ENCODE results near the gene LYRM4. TPM values are rescaled to one million over a fixed set of nuclear protein-coding genes. Genes with fewer than 3 reads are reported as not detected.
A peak's percentile ranks its signal among the peaks of the same experiment; 100 is the strongest.

The LYRM4 gene
- total RNA-seq, 1 donor from 2014 or later = 20.4 TPM

- Histone ChIP-seq H3K36me3 (no peaks in the 10 kb centered on the region), H3K4me1 (no peaks in the 10 kb centered on the region), H3K9me3 (no peaks in the 10 kb centered on the region), H3K27me3 (no peaks in the 10 kb centered on the region), H3K4me3 (no peak overlapping the region), H3K27ac (no peak overlapping the region)
- peak; percentile 54 for TF ChIP-seq CTCF (IDR thresholded peaks at IDR 0.05)
- ATAC-seq = peak; percentile 94
- intact Hi-C loops (cut with DNase I) = no loop called here
- DNase-seq = peak; percentile 65
Measured at GRCh38 chr6:5302995-5303622, 42.4 kb upstream of the LYRM4 start.

- intact Hi-C loops (cut with DNase I) = no loop called here
- no peaks in the 10 kb centered on the region for H3K27me3 ChIP-seq
- no peak for TF ChIP-seq CTCF (IDR thresholded peaks at IDR 0.05)
- ATAC-seq (no peak), DNase-seq (no peak)
- no peaks in the 10 kb centered on the region for H3K9me3 ChIP-seq
- H3K4me3 ChIP-seq = no peak overlapping the region
- no peaks in the 10 kb centered on the region for H3K4me1 ChIP-seq
- no peaks in the 10 kb centered on the region for H3K36me3 ChIP-seq
- no peak overlapping the region for H3K27ac ChIP-seq
Measured at GRCh38 chr6:5302220-5302946, 41.6 kb upstream of the LYRM4 start.

- DNase-seq (no peak), ATAC-seq (no peak)
- Histone ChIP-seq H3K9me3 (no peaks in the 10 kb centered on the region), H3K27ac (no peak overlapping the region), H3K36me3 (no peaks in the 10 kb centered on the region), H3K4me3 (no peak overlapping the region), H3K4me1 (no peaks in the 10 kb centered on the region), H3K27me3 (no peaks in the 10 kb centered on the region)
- no peak for TF ChIP-seq CTCF (IDR thresholded peaks at IDR 0.05)
- intact Hi-C loops (cut with DNase I) = no loop called here
Measured at GRCh38 chr6:5300206-5300764, 39.5 kb upstream of the LYRM4 start.

DNA sequence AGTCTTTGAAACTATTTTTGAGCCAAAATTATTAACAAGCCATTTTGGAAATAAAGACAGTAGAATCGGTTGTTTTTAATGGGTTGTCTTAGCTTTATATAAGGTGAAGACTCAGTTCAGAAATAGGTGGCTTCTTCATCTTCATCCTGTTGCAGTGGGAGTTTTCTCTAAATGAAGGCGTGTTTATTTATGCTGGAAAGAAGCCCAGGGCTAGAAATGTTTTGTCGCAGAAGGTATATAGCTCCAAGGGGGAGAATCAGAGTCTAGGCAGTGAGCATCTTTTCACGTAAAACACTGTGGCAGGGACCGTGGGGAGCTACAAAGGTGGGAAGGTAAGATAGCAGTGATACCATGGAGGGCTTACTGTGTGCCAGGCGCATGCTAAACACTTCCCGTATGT, 34.9 kb upstream of the LYRM4 start:
- Histone ChIP-seq H3K27ac (no peak overlapping the region), H3K4me3 (no peak overlapping the region), H3K27me3 (no peaks in the 10 kb centered on the region), H3K9me3 (no peaks in the 10 kb centered on the region), H3K36me3 (no peaks in the 10 kb centered on the region), H3K4me1 (peaks cover 6% of the 10 kb centered on the region)
- TF ChIP-seq CTCF (IDR thresholded peaks at IDR 0.05) = no peak
- ATAC-seq (no peak), DNase-seq (no peak)
- intact Hi-C loops (cut with DNase I) = no loop called here

DNA sequence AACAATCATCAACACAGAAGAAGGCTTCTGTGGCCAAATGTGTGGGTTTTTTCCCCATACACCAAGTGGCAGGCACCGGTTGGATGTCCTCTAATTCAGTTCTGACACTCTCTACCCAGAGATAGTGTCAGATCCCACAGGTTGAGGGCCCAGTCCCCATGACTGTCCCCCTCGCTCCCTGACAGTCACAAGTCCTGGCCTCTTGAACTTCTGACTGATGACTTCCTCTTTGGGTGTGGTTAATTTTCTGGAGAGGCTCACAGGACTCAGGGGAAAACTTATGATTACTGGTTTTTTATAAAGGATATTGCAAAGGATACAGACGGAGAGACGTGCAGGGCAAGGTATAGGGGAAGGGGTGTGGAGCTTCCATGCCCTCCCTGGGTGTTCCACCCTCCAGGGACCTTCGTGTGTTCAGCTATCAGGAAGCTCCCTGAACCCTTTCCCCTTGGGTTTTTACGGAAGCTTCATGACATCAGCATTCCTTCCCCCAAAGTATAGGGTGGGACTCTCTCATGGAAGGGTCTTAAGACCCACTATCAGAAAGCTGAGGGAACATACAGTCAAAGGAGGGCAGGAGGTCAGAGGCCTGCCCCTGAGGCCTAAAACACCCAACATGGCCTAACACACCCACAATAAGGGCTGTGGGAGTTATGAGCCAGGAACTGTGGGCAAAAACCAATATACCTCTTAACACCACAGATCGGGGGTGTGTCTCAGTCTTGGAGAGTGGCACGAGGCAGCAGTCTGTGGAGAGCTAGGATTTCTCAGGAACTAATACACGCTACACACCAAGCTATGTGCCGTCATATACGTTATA, 33.9 kb upstream of the LYRM4 start:
- ATAC-seq (peak; percentile 66), DNase-seq (no peak)
- Histone ChIP-seq H3K9me3 (no peaks in the 10 kb centered on the region), H3K27ac (no peak overlapping the region), H3K4me1 (peaks cover 6% of the 10 kb centered on the region), H3K27me3 (no peaks in the 10 kb centered on the region), H3K4me3 (no peak overlapping the region), H3K36me3 (no peaks in the 10 kb centered on the region)
- intact Hi-C loops (cut with DNase I) = no loop called here
- no peak for TF ChIP-seq CTCF (IDR thresholded peaks at IDR 0.05)

Measured in upper lobe of right lung (tissue), 1 donor.